Caco-2 (cell line): ENCODE measurements around the gene CCDC174. TPM values are rescaled to one million over a fixed set of nuclear protein-coding genes. Genes with fewer than 3 reads are reported as not detected.

Experiments
- BruUV-seq: library from RNA; stranded (reverse); fragments of 400-500 nt; replicated peaks from 2 replicates; lab custom pipeline; 2021; lab: Mats Ljungman, UMichigan
- CTCF ChIA-PET: fragments of 300-600 bp; sonication (Branson Sonifier 250); formaldehyde crosslinking; loops from one replicate; lab custom pipeline; 2022; ENCODE audit warnings: antibody characterized with exemption; lab: Charles Lee
- POLR2A ChIA-PET: fragments of 300-600 bp; sonication (Branson Sonifier 250); formaldehyde crosslinking; loops from one replicate; lab custom pipeline; 2022; ENCODE audit warnings: antibody characterized with exemption; lab: Charles Lee
- DNase-seq, 2 experiments: peaks; one replicate each; pipeline versions ENCODE4 v3.0.0 to v3.0.0-alpha.2; 2020 to 2022
- H3K27me3 ChIP-seq: replicated peaks from 2 replicates; pipeline ENCODE4 v1.6.0; 2011; ENCODE audit warnings: low read length; ENCODE audit not compliant: control insufficient read depth, insufficient read depth
- H3K36me3 ChIP-seq: 2 replicates; pipeline ENCODE4 v1.5.1; 2011; ENCODE audit warnings: low read length; ENCODE audit not compliant: control insufficient read depth, insufficient read depth
- H3K4me1 ChIP-seq: fragments of 250-450 bp; sonication (Bioruptor Pico); 2 replicates; pipeline ENCODE4 v1.5.1; 2020; ENCODE audit warnings: mild to moderate bottlenecking
- H3K4me3 ChIP-seq: 2 replicates; pipeline ENCODE4 v1.5.1; 2011; ENCODE audit warnings: low read depth, mild to moderate bottlenecking, control low read depth, low read length
- H3K9me3 ChIP-seq: fragments of 250-450 bp; sonication (Bioruptor Pico); 2 replicates; pipeline ENCODE4 v1.5.1; 2020; ENCODE audit warnings: mild to moderate bottlenecking, moderate library complexity
- H3K27ac Mint-ChIP-seq: one replicate; pipeline ENCODE4 v1.8.0; 2022; ENCODE audit warnings: mixed read lengths; ENCODE audit not compliant: unreplicated experiment
- H3K27me3 Mint-ChIP-seq: one replicate; pipeline ENCODE4 v1.8.0; 2022; ENCODE audit warnings: mixed read lengths; ENCODE audit not compliant: insufficient read depth, unreplicated experiment
- H3K36me3 Mint-ChIP-seq: one replicate; pipeline ENCODE4 v1.8.0; 2022; ENCODE audit warnings: mild to moderate bottlenecking, mixed read lengths; ENCODE audit not compliant: insufficient read depth, unreplicated experiment
- H3K4me1 Mint-ChIP-seq: one replicate; pipeline ENCODE4 v1.8.0; 2022; ENCODE audit warnings: low read depth, mixed read lengths; ENCODE audit not compliant: unreplicated experiment
- H3K4me3 Mint-ChIP-seq: one replicate; pipeline ENCODE4 v1.8.0; 2022; ENCODE audit warnings: mild to moderate bottlenecking, moderate library complexity, mixed read lengths; ENCODE audit not compliant: unreplicated experiment
- H3K9me3 Mint-ChIP-seq: one replicate; pipeline ENCODE4 v1.8.0; 2022; ENCODE audit warnings: mixed read lengths; ENCODE audit not compliant: unreplicated experiment
- intact Hi-C: fragments of 100-400 bp; cut with micrococcal nuclease; formaldehyde crosslinking; loops from one replicate; pipeline ENCODE4 v1.10.0; 2022; ENCODE audit not compliant: unreplicated experiment
- total RNA-seq: library from RNA; stranded (reverse); gene quantifications from 2 replicates; pipeline ENCODE4 v1.2.3, GENCODE V29; 2022
- TF ChIP-seq, protein P1 (sequence below), 2 experiments: fragments of 200-600 bp in 1 of 2; IDR thresholded peaks; 1 replicate in 1 of 2; 2 replicates in 1 of 2; pipeline versions ENCODE4 v1.5.1 to v1.8.0; 2011 to 2022; ENCODE audit warnings: antibody characterized with exemption in 1 of 2, control low read depth in 1 of 2, inconsistent platforms in 1 of 2, low read depth in 1 of 2, low read length in 1 of 2, mild to moderate bottlenecking in 1 of 2, moderate library complexity in 1 of 2; ENCODE audit not compliant: insufficient read depth in 1 of 2, severe bottlenecking in 1 of 2, unreplicated experiment in 1 of 2

The CCDC174 gene
- total RNA-seq, 1 experiment from 2014 or later: 22.4 TPM

DNA sequence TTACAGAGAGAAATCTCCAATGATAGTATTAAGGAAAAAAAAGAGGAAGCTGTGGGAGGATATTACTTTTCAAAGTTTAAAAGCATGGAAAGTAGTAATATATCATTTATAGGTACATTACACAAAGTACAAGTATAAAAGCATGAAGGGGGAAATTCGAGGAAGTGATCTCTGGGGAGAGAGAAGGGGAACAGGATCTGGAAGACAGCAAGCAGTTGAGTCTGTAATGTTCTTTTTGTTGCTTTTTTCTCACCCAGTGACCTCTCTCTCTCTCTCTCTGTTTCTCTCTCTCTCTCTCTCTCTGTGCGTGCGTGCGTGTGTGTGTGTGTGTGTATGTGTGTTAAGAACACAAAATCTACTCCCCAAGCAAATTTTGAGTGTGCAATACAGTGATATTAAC is 33.6 kb downstream of the CCDC174 start:
- BruUV-seq: no TSS peak
- no peaks in the 10 kb centered on the region for H3K4me1 ChIP-seq
- no peaks in the 10 kb centered on the region for H3K36me3 ChIP-seq
- H3K27ac Mint-ChIP-seq: no peak overlapping the region
- H3K36me3 Mint-ChIP-seq: no peaks in the 10 kb centered on the region
- ChIA-PET CTCF (no interaction called here), POLR2A (no interaction called here)
- H3K4me3 ChIP-seq: no peak overlapping the region
- H3K27me3 Mint-ChIP-seq: peaks cover 2% of the 10 kb centered on the region
- no peaks in the 10 kb centered on the region for H3K9me3 Mint-ChIP-seq
- intact Hi-C loops: no loop called here
- no peak for DNase-seq
- H3K4me1 Mint-ChIP-seq: no peaks in the 10 kb centered on the region
- H3K9me3 ChIP-seq: no peaks in the 10 kb centered on the region
- TF ChIP-seq, protein P1, sequence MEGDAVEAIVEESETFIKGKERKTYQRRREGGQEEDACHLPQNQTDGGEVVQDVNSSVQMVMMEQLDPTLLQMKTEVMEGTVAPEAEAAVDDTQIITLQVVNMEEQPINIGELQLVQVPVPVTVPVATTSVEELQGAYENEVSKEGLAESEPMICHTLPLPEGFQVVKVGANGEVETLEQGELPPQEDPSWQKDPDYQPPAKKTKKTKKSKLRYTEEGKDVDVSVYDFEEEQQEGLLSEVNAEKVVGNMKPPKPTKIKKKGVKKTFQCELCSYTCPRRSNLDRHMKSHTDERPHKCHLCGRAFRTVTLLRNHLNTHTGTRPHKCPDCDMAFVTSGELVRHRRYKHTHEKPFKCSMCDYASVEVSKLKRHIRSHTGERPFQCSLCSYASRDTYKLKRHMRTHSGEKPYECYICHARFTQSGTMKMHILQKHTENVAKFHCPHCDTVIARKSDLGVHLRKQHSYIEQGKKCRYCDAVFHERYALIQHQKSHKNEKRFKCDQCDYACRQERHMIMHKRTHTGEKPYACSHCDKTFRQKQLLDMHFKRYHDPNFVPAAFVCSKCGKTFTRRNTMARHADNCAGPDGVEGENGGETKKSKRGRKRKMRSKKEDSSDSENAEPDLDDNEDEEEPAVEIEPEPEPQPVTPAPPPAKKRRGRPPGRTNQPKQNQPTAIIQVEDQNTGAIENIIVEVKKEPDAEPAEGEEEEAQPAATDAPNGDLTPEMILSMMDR (IDR thresholded peaks at IDR 0.05; ENCODE audit: insufficient read depth in 1 of 2, low read depth in 1 of 2, low read length in 1 of 2, severe bottlenecking in 1 of 2, unreplicated experiment in 1 of 2): no peak
- no peaks in the 10 kb centered on the region for H3K27me3 ChIP-seq
- H3K4me3 Mint-ChIP-seq: no peak overlapping the region

DNA sequence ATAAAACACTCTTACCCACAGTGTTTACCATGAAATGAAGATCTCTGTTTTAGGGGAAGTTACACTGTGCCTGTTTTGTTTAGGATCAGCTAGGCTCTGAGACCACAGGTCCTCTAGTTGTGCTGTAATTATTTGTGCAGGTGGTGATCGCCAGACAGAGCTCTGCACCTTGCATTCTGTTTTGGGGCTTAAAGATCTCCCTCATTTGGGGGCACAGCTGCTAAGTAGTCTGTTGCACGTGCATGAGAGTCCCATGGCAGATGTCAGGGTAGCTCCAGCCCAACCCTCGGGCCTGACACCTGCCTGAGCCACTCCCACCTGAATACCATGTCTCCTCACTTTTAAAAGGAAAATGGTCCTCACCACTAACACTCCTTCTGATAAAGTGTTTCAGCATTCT is 35.8 kb downstream of the CCDC174 start:
- no peaks in the 10 kb centered on the region for H3K36me3 ChIP-seq
- ChIA-PET POLR2A (no interaction called here), CTCF (no interaction called here)
- H3K4me1 ChIP-seq: no peaks in the 10 kb centered on the region
- no peak for DNase-seq
- Mint-ChIP-seq H3K4me1 (no peaks in the 10 kb centered on the region), H3K27ac (no peak overlapping the region), H3K27me3 (peaks cover 8% of the 10 kb centered on the region), H3K9me3 (no peaks in the 10 kb centered on the region), H3K36me3 (no peaks in the 10 kb centered on the region), H3K4me3 (no peak overlapping the region)
- TF ChIP-seq, protein P1 (IDR thresholded peaks at IDR 0.05; ENCODE audit: insufficient read depth in 1 of 2, low read depth in 1 of 2, low read length in 1 of 2, severe bottlenecking in 1 of 2, unreplicated experiment in 1 of 2): no peak
- H3K9me3 ChIP-seq: no peaks in the 10 kb centered on the region
- H3K27me3 ChIP-seq: no peaks in the 10 kb centered on the region
- no TSS peak for BruUV-seq
- no peak overlapping the region for H3K4me3 ChIP-seq
- intact Hi-C loops: no loop called here

DNA sequence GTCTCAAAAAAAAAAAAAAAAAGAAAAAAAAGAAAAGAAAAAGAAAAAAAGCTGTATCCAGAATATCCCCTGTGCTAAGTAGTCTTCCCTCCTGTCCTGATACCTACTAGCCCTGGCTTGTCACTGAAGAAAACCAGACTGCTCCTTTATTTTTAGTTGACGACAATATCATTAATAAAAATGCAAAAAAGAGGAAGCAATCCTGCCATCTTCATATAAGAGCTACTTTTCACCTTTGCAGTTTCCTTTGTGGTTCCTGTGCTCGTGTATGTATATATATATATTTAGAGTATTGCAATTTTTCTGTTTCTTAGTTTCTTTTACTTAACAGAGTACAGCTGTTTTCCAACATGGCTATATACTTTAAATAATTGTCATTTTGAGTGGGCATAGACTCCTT is 37.0 kb downstream of the CCDC174 start:
- H3K4me3 Mint-ChIP-seq: no peak overlapping the region
- H3K4me1 ChIP-seq: no peaks in the 10 kb centered on the region
- CTCF ChIA-PET: no interaction called here

More for the DNA sequence above, 37.0 kb downstream of the CCDC174 start:
- TF ChIP-seq, protein P1 (IDR thresholded peaks at IDR 0.05; ENCODE audit: insufficient read depth in 1 of 2, low read depth in 1 of 2, low read length in 1 of 2, severe bottlenecking in 1 of 2, unreplicated experiment in 1 of 2): no peak
- Mint-ChIP-seq H3K27ac (no peak overlapping the region), H3K9me3 (no peaks in the 10 kb centered on the region), H3K36me3 (no peaks in the 10 kb centered on the region), H3K4me1 (no peaks in the 10 kb centered on the region), H3K27me3 (peaks cover 8% of the 10 kb centered on the region)
- no TSS peak for BruUV-seq
- no peak for DNase-seq
- H3K27me3 ChIP-seq: no peaks in the 10 kb centered on the region
- H3K9me3 ChIP-seq: peaks cover 7% of the 10 kb centered on the region; the same call in 1 of the 2 replicates
- intact Hi-C loops: no loop called here
- no peak overlapping the region for H3K4me3 ChIP-seq
- POLR2A ChIA-PET: no interaction called here
- no peaks in the 10 kb centered on the region for H3K36me3 ChIP-seq
